GM23248 (cell line): ENCODE data around the gene SBF2.

ENCODE experiments used
- EZH2 ChIP-seq: fragments of 200-600 bp; sonication (generic); IDR thresholded peaks from 2 replicates; pipeline ENCODE4 v1.6.1; 2018; ENCODE audit warnings: antibody characterized with exemption, mild to moderate bottlenecking; ENCODE audit not compliant: insufficient read depth, poor library complexity, severe bottlenecking
- EZH2phosphoT487 ChIP-seq: fragments of 200-600 bp; sonication (generic); IDR thresholded peaks from 2 replicates; pipeline ENCODE4 v1.6.1; 2018; ENCODE audit warnings: antibody characterized with exemption, moderate library complexity, mild to moderate bottlenecking, low read depth; ENCODE audit not compliant: insufficient read depth

GRCh38 chr11:10328314-10329098, 34.5 kb upstream of the SBF2 start:
- TF ChIP-seq EZH2 = no peak
- TF ChIP-seq EZH2phosphoT487 = no peak
